Measurements from ENCODE around the gene ZNF160. TPM values are rescaled to one million over a fixed set of nuclear protein-coding genes. Genes with fewer than 3 reads are reported as not detected.
"Not testable (repeated sequence)": the region's sequence is repeated elsewhere in the genome, so short reads cannot be mapped to it uniquely, and the experiment has no call there.

The ZNF160 gene
- total and polyA plus RNA-seq, 4 donors: 16.7 to 86.9 (median 22.4) TPM

- Histone ChIP-seq H3K27ac (ENCODE audit: low read depth in 1 of 2, low read length in 1 of 2) (peak overlapping the region; percentile 95), H3K36me3 (ENCODE audit: control insufficient read depth in 4 of 4, insufficient read depth in 4 of 4, low read length in 4 of 4) (peaks cover 0 to 8% (median 3%) of the 10 kb centered on the region in 4 donors), H3K27me3 (ENCODE audit: control insufficient read depth in 3 of 3, insufficient read depth in 3 of 3, low read length in 2 of 3) (no peaks in the 10 kb centered on the region), H3K4me3 (peak overlapping the region; percentile 79), H3K9me3 (ENCODE audit: control insufficient read depth in 4 of 4, insufficient read depth in 3 of 4, low read length in 3 of 4) (peaks cover 0 to 8% (median 0%) of the 10 kb centered on the region in 4 donors), H3K9ac (ENCODE audit: insufficient read depth in 1 of 2, low read length in 2 of 2) (peak overlapping the region; percentile 82 to 97), H3K4me1 (ENCODE audit: control insufficient read depth in 5 of 5, insufficient read depth in 5 of 5, low read length in 5 of 5) (peaks cover 4 to 14% (median 7%) of the 10 kb centered on the region in 5 donors)
- ATAC-seq (ENCODE audit: insufficient read depth, low FRiP score) (no peak), DNase-seq (peak in 1 of 3 donors; percentile 21)
- 42 to 59% methylated on average over 10 of the region's 10 CpGs for WGBS, 2 donors
- TF ChIP-seq CTCF (IDR thresholded peaks at IDR 0.05; ENCODE audit: control extremely low read depth, extremely low read depth): no peak
These were observed 941 bp downstream of the ZNF160 start for GRCh38 chr19:53102206-53102755.

DNA sequence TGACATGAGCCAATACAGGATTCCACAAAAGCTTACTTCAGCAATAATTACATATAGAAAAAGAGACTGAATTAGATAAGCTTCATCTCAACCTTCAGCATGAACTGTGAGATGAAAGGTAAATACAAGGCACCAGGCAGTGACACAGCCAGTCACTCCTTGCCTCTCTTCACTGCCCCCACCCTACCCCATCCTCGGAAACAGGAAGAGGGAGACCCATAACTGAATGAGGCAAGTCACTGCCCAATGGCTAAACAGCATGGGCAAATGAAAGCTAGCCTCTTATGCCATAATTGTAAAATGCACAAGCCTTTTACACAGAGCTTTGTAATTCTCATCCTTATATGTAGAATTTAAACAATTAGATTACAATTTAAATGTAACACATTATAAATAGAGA lies 1.7 kb downstream of the ZNF160 start:
- H3K4me3 ChIP-seq: no peak overlapping the region
- no peak for DNase-seq
- 0 to 14% methylated on average over 1 of the region's 1 CpG for WGBS, 2 donors
- H3K27ac ChIP-seq (ENCODE audit: low read depth in 1 of 2, low read length in 1 of 2): no peak overlapping the region
- peaks cover 0 to 9% (median 0%) of the 10 kb centered on the region in 4 donors for H3K9me3 ChIP-seq (ENCODE audit: control insufficient read depth in 4 of 4, insufficient read depth in 3 of 4, low read length in 3 of 4)
- no peak for TF ChIP-seq CTCF (IDR thresholded peaks at IDR 0.05; ENCODE audit: control extremely low read depth, extremely low read depth)
- H3K4me1 ChIP-seq (ENCODE audit: control insufficient read depth in 5 of 5, insufficient read depth in 5 of 5, low read length in 5 of 5): peaks cover 4 to 14% (median 7%) of the 10 kb centered on the region in 5 donors
- no peaks in the 10 kb centered on the region for H3K27me3 ChIP-seq (ENCODE audit: control insufficient read depth in 3 of 3, insufficient read depth in 3 of 3, low read length in 2 of 3)
- peak overlapping the region in 1 of 2 donors; percentile 97 for H3K9ac ChIP-seq (ENCODE audit: insufficient read depth in 1 of 2, low read length in 2 of 2)
- peaks cover 0 to 8% (median 3%) of the 10 kb centered on the region in 4 donors for H3K36me3 ChIP-seq (ENCODE audit: control insufficient read depth in 4 of 4, insufficient read depth in 4 of 4, low read length in 4 of 4)
- ATAC-seq (ENCODE audit: insufficient read depth, low FRiP score): no peak

GRCh38 chr19:53098570-53098969 lies 4.7 kb downstream of the ZNF160 start:
- WGBS, 2 donors: 94 to 98% methylated on average over 14 of the region's 14 CpGs
- not testable (repeated sequence) for ATAC-seq (ENCODE audit: insufficient read depth, low FRiP score); H3K27me3 ChIP-seq (ENCODE audit: control insufficient read depth in 3 of 3, insufficient read depth in 3 of 3, low read length in 2 of 3); H3K4me3 ChIP-seq; H3K9me3 ChIP-seq (ENCODE audit: control insufficient read depth in 4 of 4, insufficient read depth in 3 of 4, low read length in 3 of 4); H3K27ac ChIP-seq (ENCODE audit: low read depth in 1 of 2, low read length in 1 of 2); H3K9ac ChIP-seq (ENCODE audit: insufficient read depth in 1 of 2, low read length in 2 of 2); DNase-seq
- peaks cover 0 to 12% (median 3%) of the 10 kb centered on the region in 4 donors for H3K36me3 ChIP-seq (ENCODE audit: control insufficient read depth in 4 of 4, insufficient read depth in 4 of 4, low read length in 4 of 4)
- peaks cover 4 to 15% (median 7%) of the 10 kb centered on the region in 5 donors for H3K4me1 ChIP-seq (ENCODE audit: control insufficient read depth in 5 of 5, insufficient read depth in 5 of 5, low read length in 5 of 5)

- WGBS, 2 donors: 86 to 91% methylated on average over 4 of the region's 10 CpGs
- not testable (repeated sequence) for H3K27ac ChIP-seq (ENCODE audit: low read depth in 1 of 2, low read length in 1 of 2); H3K4me3 ChIP-seq; ATAC-seq (ENCODE audit: insufficient read depth, low FRiP score); H3K9ac ChIP-seq (ENCODE audit: insufficient read depth in 1 of 2, low read length in 2 of 2); H3K27me3 ChIP-seq (ENCODE audit: control insufficient read depth in 3 of 3, insufficient read depth in 3 of 3, low read length in 2 of 3); DNase-seq; H3K9me3 ChIP-seq (ENCODE audit: control insufficient read depth in 4 of 4, insufficient read depth in 3 of 4, low read length in 3 of 4)
- peaks cover under 1 to 15% (median 6%) of the 10 kb centered on the region in 5 donors for H3K4me1 ChIP-seq (ENCODE audit: control insufficient read depth in 5 of 5, insufficient read depth in 5 of 5, low read length in 5 of 5)
- H3K36me3 ChIP-seq (ENCODE audit: control insufficient read depth in 4 of 4, insufficient read depth in 4 of 4, low read length in 4 of 4): peaks cover 0 to 12% (median 3%) of the 10 kb centered on the region in 4 donors
These were observed 6.1 kb downstream of the ZNF160 start for GRCh38 chr19:53096982-53097690.

- H3K9me3 ChIP-seq (ENCODE audit: control insufficient read depth in 4 of 4, insufficient read depth in 3 of 4, low read length in 3 of 4): not testable (repeated sequence)
These were observed 6.6 kb downstream of the ZNF160 start for GRCh38 chr19:53096579-53096978.

More at GRCh38 chr19:53096579-53096978, 6.6 kb downstream of the ZNF160 start:
- 61 to 80% methylated on average over 4 to 5 of the region's 6 CpGs for WGBS, 2 donors
- not testable (repeated sequence) for H3K4me3 ChIP-seq; ATAC-seq (ENCODE audit: insufficient read depth, low FRiP score); H3K4me1 ChIP-seq (ENCODE audit: control insufficient read depth in 5 of 5, insufficient read depth in 5 of 5, low read length in 5 of 5); H3K27me3 ChIP-seq (ENCODE audit: control insufficient read depth in 3 of 3, insufficient read depth in 3 of 3, low read length in 2 of 3); DNase-seq; H3K9ac ChIP-seq (ENCODE audit: insufficient read depth in 1 of 2, low read length in 2 of 2); H3K27ac ChIP-seq (ENCODE audit: low read depth in 1 of 2, low read length in 1 of 2)
- peaks cover 0 to 12% (median 4%) of the 10 kb centered on the region in 4 donors for H3K36me3 ChIP-seq (ENCODE audit: control insufficient read depth in 4 of 4, insufficient read depth in 4 of 4, low read length in 4 of 4)
